K562 (cell line): ENCODE data around the gene PET100. TPM values are rescaled to one million over a fixed set of nuclear protein-coding genes. Genes with fewer than 3 reads are reported as not detected.

ENCODE experiments used
- ARID1B ChIP-seq: fragments of 450-650 bp; IDR thresholded peaks from 2 replicates; pipeline ENCODE4 v1.6.1; 2016; ENCODE audit warnings: antibody characterized with exemption, mild to moderate bottlenecking, inconsistent platforms
- CCAR2 ChIP-seq: fragments of 200-400 bp; formaldehyde crosslinking; IDR thresholded peaks from 2 replicates; pipeline ENCODE4 v1.6.1; 2017; ENCODE audit warnings: mild to moderate bottlenecking, low read depth, low read length
- CHD1 ChIP-seq: fragments of 200-600 bp; sonication (generic); IDR thresholded peaks from one replicate; pipeline ENCODE4 v1.6.1; 2012; ENCODE audit warnings: mild to moderate bottlenecking, moderate library complexity, low read length, inconsistent platforms
- ETV5 ChIP-seq: sonication (generic); formaldehyde crosslinking; IDR thresholded peaks from 2 replicates; pipeline ENCODE4 v1.4.0; 2020; ENCODE audit warnings: low read depth, mild to moderate bottlenecking, missing genetic modification reagents
- GABPB1 ChIP-seq: sonication (generic); formaldehyde crosslinking; IDR thresholded peaks from 2 replicates; pipeline ENCODE4 v1.8.0; 2022; ENCODE audit warnings: mild to moderate bottlenecking, missing genetic modification reagents
- HDGF ChIP-seq: fragments of 450-650 bp; IDR thresholded peaks from 2 replicates; pipeline ENCODE4 v1.6.1; 2016
- NELFE ChIP-seq: IDR thresholded peaks from 2 replicates; pipeline ENCODE4 v1.6.1; 2011; ENCODE audit warnings: mild to moderate bottlenecking; ENCODE audit not compliant: insufficient read depth, insufficient read length
- RB1 ChIP-seq: fragments of 450-650 bp; IDR thresholded peaks from 2 replicates; pipeline ENCODE4 v1.6.1; 2017; ENCODE audit warnings: low read depth, mild to moderate bottlenecking
- RBM17 ChIP-seq: fragments of 200-400 bp; formaldehyde crosslinking; IDR thresholded peaks from 2 replicates; pipeline ENCODE4 v1.6.1; 2017; ENCODE audit warnings: low read depth, mild to moderate bottlenecking, low read length, borderline replicate concordance
- SMAD2 ChIP-seq: fragments of 150-350 bp; IDR thresholded peaks from 2 replicates; pipeline ENCODE4 v1.6.1; 2014; ENCODE audit warnings: low read depth, mild to moderate bottlenecking, low read length
- ZNF764 ChIP-seq: fragments of 250-450 bp; sonication (Bioruptor Pico); IDR thresholded peaks from 2 replicates; pipeline ENCODE4 v1.4.0; 2020; ENCODE audit warnings: low read depth, mild to moderate bottlenecking, moderate library complexity
- polyA plus RNA-seq, 8 experiments: library from polyadenylated mRNA; depleted of rRNA in 4 of 8; stranded (reverse) in 5 of 8; unstranded in 3 of 8; fragments of >200 nt; fragmentation: Nextera tagmentation in 2 of 8; fragmentation: Illumina TruSeq in 1 of 8; extraction: Ambion mirVana in 2 of 8; extraction: Trizol in 1 of 8; gene quantifications; 2 replicates each; pipeline versions ENCODE4 v1.2.1 to v1.2.3, GENCODE V29; 2011 to 2014; ENCODE audit warnings: inconsistent platforms in 1 of 8, missing spikeins in 1 of 8
- total RNA-seq, 7 experiments: library from RNA; depleted of rRNA in 6 of 7; stranded (reverse); fragments of >200 nt in 6 of 7; fragmentation: Illumina TruSeq in 2 of 7; extraction: Trizol in 2 of 7; gene quantifications; 2 replicates each; pipeline versions ENCODE4 v1.2.1 to v1.2.3, GENCODE V29; 2011 to 2021; ENCODE audit warnings: low replicate concordance in 1 of 7
- TF ChIP-seq, protein P1 (sequence below): fragments of 250-450 bp; sonication (Bioruptor Pico); IDR thresholded peaks from 2 replicates; pipeline ENCODE4 v1.4.0; 2020
- TF ChIP-seq, protein P2 (sequence below): fragments of 250-450 bp; sonication (Bioruptor Pico); IDR thresholded peaks from 2 replicates; pipeline ENCODE4 v1.8.0; 2022; ENCODE audit warnings: inconsistent platforms, mild to moderate bottlenecking, moderate library complexity, borderline replicate concordance
- TF ChIP-seq, protein P3 (sequence below): sonication (generic); formaldehyde crosslinking; IDR thresholded peaks from 2 replicates; pipeline ENCODE4 v1.8.0; 2022; ENCODE audit warnings: missing genetic modification reagents, mild to moderate bottlenecking, moderate library complexity, borderline replicate concordance
- TF ChIP-seq, protein P4 (sequence below): fragments of 250-450 bp; sonication (Bioruptor Pico); IDR thresholded peaks from 2 replicates; pipeline ENCODE4 v1.5.0; 2021; ENCODE audit warnings: mild to moderate bottlenecking, moderate library complexity
- TF ChIP-seq, protein P5 (sequence below), 2 experiments: IDR thresholded peaks; 2 replicates each; pipeline ENCODE4 v1.6.1; 2012; ENCODE audit warnings: improper control_type of control experiment in 2 of 2, low read depth in 2 of 2, low read length in 2 of 2, borderline replicate concordance in 1 of 2

The PET100 gene
- total and polyA plus RNA-seq, 9 of the 15 experiments (the other 6 are each of a cell fraction or from before 2014, with no cell fraction given): 62.3 to 351 (median 98.3) TPM

DNA sequence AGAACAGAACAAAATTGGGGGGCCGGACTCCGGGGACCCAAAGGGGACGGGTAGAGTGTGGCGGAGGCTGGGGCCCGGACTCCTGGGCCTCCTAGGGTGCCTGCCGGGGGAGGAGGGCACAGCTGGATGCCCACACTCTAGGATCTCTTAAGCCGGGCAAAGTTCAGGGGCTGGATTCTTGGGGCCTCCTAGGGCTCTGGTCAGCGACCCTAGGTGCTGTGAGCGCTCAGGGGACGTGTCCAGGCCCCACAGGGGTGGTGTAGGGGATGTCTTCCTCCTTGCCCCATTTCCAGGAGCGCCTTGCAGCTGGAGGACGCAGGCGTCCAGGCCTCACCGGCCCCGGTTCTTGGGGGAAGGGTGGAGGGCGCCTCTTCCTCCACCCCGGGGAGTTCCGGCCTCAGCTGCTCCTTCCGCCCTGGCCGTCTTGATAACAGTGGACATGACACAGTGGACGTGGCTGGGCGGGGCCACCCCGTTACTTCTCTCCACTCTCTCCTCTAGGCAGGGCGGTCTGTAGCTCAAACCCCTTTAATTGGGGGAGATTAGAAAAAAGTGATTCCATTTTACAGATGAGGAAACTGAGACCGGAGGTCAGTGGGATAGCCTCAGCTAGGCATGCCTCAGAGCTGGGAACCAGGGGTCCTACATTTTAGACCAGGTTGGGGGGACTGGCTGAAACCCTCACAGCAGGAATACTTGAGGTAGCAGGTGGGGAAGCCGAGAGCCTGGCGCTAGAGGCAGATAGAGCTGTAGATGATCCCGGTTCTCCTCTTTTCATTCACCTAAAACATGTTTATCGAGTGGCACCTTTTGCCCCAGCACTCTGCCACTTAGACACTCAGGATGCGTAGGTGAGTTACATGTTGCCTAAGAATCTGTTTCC is 8.0 kb downstream of the PET100 start (continued):
- TF ChIP-seq, protein P1, sequence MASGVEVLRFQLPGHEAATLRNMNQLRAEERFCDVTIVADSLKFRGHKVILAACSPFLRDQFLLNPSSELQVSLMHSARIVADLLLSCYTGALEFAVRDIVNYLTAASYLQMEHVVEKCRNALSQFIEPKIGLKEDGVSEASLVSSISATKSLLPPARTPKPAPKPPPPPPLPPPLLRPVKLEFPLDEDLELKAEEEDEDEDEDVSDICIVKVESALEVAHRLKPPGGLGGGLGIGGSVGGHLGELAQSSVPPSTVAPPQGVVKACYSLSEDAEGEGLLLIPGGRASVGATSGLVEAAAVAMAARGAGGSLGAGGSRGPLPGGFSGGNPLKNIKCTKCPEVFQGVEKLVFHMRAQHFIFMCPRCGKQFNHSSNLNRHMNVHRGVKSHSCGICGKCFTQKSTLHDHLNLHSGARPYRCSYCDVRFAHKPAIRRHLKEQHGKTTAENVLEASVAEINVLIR (CRISPR knock-in tag): no peak
- TF ChIP-seq SMAD2 (no peak), GABPB1 (CRISPR knock-in tag) (peak; percentile 65), CCAR2 (no peak), NELFE (no peak), ARID1B (peak; percentile 75), HDGF (no peak), RB1 (no peak), RBM17 (no peak), CHD1 (peak; percentile 95), ZNF764 (CRISPR knock-in tag) (no peak), ETV5 (CRISPR knock-in tag) (peak; percentile 88)
- TF ChIP-seq, protein P2, sequence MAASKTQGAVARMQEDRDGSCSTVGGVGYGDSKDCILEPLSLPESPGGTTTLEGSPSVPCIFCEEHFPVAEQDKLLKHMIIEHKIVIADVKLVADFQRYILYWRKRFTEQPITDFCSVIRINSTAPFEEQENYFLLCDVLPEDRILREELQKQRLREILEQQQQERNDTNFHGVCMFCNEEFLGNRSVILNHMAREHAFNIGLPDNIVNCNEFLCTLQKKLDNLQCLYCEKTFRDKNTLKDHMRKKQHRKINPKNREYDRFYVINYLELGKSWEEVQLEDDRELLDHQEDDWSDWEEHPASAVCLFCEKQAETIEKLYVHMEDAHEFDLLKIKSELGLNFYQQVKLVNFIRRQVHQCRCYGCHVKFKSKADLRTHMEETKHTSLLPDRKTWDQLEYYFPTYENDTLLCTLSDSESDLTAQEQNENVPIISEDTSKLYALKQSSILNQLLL: no peak
- TF ChIP-seq, protein P3, sequence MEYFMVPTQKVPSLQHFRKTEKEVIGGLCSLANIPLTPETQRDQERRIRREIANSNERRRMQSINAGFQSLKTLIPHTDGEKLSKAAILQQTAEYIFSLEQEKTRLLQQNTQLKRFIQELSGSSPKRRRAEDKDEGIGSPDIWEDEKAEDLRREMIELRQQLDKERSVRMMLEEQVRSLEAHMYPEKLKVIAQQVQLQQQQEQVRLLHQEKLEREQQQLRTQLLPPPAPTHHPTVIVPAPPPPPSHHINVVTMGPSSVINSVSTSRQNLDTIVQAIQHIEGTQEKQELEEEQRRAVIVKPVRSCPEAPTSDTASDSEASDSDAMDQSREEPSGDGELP (CRISPR knock-in tag): peak; percentile 93
- TF ChIP-seq, protein P4, sequence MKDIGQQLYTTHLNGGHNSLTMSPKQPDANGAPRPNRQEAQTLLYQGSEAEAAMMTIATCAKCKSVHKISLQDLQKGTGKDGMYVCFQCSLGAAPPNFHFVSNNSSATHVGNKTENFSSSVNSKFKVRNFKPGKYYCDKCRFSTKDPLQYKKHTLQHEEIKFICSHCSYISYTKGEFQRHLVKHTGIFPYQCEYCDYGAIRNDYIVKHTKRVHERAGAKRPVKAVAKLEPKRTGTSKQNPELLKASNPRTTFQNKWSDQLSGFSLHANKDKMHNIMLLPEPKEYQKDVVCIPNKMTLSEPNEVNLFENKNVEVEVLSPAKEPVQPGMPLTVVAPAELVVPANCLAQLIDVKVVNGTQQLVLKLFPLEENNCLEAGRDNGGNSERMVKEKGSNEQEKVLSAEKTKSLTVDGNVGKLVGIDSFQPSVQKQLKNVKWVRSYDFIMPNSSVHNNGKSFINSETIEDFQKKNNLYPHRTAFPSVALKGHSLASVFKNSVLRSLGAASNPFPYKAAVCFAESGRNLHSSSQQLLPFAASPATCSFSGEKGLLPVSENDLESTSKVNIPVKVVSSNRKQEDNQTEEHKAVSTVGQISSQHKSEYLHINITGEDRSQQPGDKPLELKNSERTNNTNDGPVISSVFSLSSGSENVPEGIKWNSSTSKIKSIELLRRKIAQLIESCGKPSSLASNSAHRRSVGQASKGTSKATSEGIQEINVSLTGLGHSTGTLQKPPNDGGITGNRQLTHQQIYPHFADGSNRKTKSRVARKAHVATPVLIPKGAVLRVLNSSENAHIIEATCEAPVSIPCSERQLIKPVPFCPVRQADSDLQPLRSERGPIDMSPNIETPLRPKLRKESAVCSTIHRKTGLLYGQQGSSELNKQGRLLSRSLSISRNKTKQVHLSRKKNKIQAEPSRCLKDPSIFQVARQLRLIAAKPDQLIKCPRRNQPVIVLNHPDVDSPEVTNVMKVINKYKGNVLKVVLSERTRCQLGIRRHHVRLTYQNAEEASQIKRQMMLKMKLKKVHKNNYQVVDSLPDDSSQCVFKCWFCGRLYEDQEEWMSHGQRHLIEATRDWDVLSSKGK (CRISPR knock-in tag): no peak
- TF ChIP-seq, protein P5, sequence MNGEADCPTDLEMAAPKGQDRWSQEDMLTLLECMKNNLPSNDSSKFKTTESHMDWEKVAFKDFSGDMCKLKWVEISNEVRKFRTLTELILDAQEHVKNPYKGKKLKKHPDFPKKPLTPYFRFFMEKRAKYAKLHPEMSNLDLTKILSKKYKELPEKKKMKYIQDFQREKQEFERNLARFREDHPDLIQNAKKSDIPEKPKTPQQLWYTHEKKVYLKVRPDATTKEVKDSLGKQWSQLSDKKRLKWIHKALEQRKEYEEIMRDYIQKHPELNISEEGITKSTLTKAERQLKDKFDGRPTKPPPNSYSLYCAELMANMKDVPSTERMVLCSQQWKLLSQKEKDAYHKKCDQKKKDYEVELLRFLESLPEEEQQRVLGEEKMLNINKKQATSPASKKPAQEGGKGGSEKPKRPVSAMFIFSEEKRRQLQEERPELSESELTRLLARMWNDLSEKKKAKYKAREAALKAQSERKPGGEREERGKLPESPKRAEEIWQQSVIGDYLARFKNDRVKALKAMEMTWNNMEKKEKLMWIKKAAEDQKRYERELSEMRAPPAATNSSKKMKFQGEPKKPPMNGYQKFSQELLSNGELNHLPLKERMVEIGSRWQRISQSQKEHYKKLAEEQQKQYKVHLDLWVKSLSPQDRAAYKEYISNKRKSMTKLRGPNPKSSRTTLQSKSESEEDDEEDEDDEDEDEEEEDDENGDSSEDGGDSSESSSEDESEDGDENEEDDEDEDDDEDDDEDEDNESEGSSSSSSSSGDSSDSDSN (IDR thresholded peaks at IDR 0.05; ENCODE audit: borderline replicate concordance in 1 of 2, low read depth in 2 of 2, low read length in 2 of 2): peak in 1 of 2 experiments; percentile 64; a peak in 1 of 4 replicates
